NCI-H128 (cell line): ENCODE data around the gene CDC42EP4.
"Not testable (repeated sequence)": the region's sequence is repeated elsewhere in the genome, so short reads cannot be mapped to it uniquely, and the experiment has no call there.

ENCODE experiments used
- DNase-seq: peaks from one replicate; lab custom pipeline; 2025; ENCODE audit not compliant: unreplicated experiment; lab: John Stamatoyannopoulos, UW

CDC42EP4 gene

DNA sequence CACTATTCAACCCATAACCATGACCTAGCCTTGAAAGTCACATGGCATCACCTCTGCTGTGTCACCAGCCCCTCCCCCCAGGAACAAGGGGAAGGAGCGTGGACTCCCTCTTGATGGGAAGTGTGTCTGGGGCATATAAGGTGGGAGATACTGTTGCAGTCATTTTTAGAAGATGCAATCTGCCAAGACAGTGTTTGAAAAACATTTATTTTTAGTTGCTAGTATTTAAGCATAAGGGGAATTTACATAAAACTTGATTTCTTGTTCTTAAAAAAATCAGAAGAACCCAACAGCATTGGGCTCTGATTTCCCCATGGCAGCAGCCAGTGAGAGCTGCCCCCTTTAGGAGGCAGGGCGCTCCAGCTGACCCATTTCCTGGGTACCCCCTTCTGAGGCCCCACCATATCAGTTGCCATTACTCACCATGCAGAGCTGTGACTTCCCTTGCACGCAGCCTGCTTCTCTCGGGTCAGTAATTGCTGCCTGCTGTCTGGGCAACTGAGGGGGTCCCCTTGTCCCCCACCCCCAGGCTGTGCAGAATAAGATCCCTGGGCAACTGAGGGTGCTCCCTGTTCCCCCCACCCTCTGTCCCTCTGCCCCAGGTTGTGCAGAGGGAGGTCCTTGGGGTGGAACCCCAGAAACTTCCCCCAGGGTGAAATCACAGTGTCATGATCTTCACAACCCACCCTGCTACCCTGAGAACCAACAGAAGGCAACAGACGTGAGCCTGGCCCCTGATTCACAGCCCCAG lies 11.8 kb upstream of the CDC42EP4 start:
- no peak for DNase-seq

DNA sequence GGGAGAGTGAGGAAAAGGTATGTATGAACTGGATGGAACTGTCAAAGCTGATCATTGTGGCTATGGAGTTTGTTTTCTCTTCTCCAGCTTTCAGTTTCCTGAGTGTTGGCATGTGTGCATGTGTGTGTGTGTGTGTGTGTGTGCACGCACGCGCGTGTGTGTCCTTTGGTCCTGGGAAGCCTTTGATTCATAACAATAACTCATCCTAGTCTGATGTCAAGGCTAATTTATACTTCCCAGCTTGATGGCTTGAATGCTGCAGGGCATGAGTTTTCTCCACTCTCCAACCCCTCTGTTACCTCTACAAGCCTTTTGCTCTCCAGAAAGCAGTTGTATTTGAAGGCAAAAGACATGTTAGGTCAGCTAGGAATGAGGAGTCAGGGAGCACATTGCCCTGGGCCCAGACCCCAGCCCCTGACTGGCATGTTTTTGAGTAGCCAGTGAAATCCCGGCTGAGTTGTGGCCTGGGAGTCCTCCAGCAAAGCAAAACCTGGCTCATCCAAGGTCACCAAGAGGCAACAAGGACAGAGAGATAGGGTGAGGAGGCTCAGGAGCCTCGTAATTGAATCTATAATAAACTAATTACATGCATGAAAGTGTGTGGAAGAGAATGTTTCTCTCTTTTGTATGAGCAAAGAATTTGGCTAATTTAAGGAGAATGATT lies 8.9 kb upstream of the CDC42EP4 start:
- no peak for DNase-seq

DNA sequence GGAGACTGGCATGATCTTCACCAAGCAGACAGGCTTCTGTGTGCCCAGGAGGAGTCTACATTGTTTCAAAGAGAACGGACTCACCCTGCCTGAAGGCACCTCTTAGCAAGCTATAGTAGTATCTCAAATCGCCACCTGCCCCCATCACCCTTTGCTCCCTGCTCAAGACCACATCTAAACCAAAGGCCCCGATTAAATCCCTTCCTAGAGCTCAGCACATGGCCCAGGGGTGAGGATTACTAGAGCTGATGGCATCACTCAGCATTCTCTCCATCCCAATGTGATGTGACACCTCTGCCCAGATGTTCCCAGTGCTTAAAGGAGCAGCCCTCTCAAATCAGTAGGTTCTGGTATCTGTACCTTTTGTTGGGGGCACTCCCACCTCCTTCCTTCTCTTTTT lies 8.0 kb upstream of the CDC42EP4 start:
- DNase-seq = no peak

DNA sequence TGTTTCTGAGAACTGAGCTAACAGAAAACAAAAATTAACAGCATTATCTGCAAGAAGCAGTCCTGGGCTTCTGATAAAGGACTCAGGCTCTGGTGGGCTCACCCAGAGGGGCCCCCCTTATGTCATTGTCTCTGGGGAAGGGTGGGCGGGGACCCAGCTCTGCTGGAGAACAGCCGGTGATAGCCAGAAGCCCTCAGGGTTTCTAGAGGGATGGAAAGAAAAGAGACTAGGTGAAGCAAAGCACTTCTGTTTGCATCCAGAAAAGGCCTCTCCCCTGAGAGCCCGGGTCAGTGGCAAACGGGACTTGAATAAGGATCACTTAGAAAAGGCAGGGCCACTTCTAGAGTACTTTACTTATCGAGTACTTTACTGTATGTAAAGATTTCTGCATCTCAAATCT lies 7.0 kb upstream of the CDC42EP4 start:
- no peak for DNase-seq

DNA sequence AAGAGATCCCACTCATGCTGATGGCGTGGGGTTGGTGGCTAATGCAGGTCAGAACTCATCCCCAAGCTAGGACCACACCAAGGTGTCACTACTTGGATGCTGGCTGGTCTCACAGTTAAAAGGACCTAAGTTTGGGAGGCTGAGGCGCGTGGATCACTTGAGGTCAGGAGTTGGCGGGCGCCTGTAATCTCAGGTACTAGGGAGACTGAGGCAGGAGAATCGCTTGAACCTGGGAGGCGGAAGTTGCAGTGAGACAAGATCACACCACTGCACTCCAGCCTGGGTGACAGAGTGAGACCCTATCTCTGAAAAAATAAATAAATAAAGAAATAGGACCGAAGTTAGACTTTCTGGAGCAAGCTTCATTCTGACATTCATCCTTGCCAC lies 6.6 kb upstream of the CDC42EP4 start:
- DNase-seq = no peak

DNA sequence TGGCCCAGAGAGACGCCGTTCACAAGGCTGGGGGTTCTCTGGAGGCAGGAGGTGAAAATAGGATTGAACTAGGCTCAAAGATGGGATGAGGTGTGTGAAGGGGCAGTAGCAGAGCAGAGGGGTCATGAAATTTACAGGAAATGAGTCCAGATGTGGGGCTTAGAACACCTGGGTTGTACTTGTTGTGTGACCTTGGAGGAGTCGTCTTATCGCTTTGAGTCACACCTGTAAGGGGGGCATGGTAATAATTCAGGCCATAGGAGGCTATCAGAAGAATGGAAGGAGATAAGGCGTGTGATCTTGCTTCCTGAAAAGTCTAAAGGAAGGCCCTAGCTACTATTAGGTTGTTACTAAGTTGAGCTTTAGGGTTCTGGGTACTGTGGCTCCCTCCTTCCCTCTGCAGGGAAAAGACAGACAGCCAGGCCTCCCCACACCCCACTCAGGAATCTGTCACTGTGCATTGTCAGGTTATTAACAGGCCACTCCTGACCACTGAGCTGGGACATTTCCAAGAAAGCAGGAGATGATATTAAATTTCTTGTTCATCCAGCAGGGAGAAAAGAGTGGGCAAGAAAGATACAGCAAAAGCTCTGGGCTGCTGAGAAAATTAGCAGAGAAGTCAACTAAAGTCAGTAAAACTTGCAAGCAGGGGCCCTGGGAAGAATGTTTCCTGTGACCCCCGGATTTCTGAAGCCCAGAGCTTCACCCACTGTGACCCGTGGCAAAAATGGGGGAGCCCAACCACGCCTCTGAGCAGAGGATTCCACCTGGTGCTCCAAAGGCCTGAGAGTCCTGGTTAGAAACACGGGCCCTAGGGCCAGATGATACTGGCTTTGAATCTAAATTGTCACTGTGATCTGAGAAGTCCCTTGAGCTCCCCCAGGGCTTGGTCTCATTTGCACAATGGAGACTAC lies 6.0 kb upstream of the CDC42EP4 start:
- no peak for DNase-seq

DNA sequence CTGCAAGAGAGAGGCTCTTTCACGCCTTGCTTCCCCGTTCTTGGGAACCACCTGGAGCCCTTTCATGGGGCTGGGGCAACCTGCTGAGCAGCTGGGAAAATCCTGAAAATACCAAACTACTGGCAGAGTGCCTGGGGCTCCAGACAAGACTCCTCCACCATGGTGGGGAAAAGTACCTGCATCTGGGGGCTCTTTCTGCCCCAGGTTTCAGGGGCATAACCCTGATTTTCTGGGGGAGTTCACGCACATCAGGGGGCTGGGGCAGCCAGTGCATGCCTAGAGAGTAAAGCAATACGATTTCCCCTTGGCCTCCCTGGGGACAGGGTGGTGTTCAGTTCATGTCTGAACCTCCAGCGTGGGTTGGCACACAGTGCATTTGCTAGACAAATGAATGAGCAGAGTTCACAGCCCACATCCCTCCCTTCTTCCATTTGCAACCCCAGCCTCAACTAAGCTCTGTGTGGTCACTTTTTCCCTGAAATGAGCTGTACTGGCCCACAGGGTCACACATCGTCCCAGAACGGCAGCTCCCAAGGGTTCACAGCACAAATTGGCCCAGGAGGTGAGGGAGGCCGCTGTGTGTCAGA lies 5.2 kb upstream of the CDC42EP4 start:
- no peak for DNase-seq

DNA sequence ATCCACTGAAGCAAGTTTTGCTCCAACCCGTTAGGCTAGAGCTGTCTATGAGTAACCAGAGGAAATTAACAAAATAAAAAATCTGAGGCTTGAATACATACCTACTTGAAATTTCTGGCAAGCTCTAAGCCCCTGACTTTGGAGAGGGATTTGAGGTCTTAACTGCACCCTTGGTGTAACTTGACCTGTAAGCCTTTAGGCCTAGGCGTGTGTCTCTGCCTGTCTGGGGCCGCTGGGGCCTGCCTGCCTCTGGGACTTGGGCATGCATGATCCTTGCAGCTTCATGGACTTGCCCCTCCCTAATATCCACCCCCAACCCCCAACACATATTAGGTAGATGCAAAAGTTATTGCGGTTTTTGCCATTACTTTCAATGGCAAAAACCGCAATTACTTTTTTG lies 3.7 kb upstream of the CDC42EP4 start:
- no peak for DNase-seq

DNA sequence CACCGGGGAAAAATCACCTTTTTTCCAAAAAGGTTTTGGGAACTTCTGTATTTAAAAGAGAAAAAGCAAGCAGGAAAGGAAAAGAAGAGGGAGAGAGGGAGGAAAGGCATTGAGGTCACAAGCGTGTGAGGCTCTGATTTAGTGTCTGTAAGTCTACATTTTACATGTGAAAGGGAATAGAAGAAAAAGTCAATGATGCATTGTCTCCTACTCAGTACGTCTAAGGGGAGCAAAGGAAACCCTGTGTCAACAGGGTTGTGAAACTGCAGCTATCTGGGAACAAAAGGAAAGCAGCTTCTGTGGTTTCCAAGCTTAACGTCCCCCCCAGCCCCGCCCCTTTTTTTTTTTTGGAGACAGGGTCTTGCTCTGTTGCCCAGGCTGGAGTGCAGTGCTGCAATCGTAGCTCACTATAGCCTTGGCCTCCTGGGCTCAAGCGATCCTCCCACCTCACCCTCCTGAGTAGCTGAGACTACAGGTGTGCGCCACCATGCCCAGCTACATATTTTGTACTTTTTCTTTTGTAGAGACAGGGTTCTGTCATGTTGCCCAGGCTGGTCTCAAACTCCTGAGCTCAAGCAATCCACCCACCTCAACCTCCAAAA lies 1.8 kb upstream of the CDC42EP4 start:
- no peak for DNase-seq

DNA sequence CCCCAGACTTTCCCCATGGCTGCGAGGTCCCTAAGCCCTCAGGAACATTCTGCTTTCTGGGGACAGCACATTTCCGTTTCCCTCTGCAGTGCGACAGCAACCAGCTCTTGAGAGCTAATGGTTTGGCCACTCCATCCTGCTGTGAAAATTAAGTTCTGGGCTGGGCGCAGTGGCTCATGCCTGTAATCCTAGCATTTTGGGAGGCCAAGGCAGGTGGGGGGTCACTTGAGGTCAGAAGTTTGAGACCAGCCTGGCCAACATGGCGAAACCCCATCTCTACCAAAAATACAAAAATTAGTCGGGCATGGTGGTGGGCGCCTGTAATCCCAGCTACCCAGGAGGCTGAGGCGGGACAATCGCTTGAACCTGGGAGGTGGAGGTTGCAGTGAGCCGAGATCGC lies 1.1 kb upstream of the CDC42EP4 start:
- not testable (repeated sequence) for DNase-seq

DNA sequence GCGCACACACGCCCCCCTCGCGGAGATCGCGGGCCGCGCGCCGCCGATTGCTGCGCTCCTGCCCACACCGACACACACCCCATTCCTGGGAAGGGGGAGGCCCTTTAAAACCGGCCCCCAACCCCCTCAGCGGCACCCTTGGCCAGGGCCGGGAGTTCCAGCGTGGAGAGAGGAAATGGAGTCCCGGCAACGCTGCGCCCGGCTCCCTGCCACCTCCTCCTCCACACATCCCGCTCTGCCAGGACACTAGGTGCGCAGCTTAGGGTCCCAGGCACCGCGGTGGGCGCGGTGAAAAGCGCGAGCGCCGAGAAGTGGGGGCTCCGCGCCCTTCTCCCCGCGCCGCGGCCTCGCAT lies 397 bp downstream of the CDC42EP4 start:
- no peak for DNase-seq

DNA sequence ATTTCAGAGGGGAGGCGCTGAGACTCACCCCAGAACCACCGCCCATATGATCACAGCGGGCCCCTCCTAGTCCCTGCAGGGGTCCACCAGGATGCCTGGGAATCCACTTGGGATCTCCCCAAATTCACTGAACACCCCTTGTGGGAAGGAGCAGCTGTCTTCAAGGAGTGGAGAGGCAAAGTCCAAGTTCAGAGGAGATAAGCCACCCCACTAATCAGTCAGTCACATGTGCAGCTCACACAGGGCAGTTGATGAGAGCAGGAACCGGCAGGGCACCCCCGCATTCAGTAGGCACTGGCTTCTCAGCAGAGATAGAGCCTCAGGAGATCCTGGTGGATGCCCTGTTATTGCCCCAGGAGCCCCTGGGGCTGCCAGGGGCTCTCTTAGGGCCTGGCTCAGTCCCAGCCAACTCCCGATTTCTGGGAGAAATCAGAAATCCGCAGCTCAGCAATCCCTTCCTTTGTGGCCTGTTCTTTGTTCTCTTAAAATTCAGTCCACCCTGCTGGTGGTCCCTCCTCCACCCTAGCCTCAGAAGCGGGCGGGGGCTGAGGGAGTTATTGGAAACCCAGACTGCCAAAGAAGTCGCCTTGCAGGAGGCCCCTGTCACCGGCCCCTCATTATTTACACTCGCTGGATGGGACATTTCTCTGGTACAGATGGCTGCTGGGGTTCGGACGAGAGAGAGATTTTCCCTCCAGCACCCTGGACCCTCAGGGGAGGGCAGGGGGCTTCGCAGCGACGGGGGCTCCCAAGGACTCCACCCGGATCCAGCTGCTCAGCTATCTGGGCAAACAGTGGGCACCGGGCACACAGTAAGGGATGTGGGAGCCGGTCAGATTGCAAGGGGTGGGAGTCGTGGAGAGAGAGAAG lies 1.8 kb downstream of the CDC42EP4 start:
- no peak for DNase-seq

DNA sequence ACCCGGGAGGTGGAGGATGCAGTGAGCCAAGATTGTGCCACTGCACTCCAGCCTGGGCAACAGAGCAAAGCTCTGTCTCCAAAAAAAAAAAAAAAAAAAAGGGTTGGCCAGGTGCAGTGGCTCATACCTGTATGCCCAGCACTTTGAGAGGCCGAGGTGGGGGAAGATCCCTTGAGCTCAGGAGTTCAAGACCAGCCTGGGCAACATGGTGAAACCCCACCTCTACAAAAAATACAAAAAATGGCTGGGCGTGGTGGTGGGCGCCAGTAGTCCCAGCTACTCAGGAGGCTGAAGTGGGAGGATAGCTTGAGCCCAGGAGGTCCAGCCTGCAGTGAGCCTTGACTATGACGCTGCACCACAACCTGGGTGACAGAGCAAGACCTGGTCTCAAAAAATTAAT lies 2.8 kb downstream of the CDC42EP4 start:
- not testable (repeated sequence) for DNase-seq

DNA sequence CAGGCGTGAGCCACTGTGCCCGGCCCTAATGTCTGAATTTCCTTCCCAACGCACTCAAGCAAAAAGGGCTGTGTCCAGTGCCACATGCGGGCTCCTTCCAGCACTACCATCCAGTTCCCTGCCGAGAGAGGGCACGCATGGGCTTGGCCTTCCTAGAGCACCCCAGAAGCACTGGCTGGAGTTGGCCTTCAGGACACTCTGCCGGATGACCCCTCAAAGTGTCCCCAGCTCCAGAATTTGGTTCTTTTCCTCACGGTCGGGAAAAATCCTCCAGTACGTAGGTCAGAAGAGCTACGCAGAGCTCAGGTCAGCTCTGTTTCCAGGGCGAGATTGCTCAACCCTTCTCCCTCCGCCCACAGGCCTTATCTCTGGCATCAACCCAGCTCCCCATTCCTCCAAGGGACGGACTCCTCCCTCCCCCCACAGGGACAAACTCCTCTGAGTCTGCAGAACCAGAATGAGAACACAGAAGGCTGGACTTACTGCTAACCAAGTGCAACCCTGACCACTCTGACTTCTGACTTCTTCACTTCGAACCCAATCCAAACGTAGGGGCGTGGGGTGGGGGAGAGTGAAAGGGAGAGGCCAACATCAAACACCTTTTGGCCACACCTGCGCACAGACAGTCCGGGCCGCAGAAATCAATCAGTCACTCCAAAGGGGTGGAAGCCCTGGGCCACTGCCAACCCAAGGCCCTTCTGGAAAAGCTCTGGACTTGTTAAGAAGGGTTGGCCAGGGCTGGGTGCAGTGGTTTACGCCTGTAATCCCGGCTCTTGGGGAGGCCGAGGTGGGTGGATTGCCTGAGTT lies 3.6 kb downstream of the CDC42EP4 start:
- DNase-seq = no peak

DNA sequence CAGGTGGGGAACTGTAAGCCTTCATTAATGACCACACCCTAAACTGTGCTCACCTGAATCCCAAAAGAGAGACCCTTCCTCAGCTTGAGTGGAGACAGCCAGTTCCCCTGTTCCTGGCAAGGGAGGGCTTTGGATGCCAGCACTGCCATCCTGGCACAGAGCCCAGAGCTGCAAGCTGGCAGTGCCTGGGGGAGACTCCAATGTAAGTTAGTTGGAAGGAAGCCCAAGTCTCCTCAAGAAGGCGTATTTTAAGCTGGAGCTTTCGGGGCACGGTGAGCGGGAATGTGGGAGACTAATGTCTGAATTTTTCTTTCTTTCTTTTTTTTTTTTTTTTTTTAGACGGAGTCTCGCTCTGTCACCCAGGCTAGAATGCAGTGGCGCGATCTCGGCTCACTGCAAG lies 4.7 kb downstream of the CDC42EP4 start:
- DNase-seq = no peak

DNA sequence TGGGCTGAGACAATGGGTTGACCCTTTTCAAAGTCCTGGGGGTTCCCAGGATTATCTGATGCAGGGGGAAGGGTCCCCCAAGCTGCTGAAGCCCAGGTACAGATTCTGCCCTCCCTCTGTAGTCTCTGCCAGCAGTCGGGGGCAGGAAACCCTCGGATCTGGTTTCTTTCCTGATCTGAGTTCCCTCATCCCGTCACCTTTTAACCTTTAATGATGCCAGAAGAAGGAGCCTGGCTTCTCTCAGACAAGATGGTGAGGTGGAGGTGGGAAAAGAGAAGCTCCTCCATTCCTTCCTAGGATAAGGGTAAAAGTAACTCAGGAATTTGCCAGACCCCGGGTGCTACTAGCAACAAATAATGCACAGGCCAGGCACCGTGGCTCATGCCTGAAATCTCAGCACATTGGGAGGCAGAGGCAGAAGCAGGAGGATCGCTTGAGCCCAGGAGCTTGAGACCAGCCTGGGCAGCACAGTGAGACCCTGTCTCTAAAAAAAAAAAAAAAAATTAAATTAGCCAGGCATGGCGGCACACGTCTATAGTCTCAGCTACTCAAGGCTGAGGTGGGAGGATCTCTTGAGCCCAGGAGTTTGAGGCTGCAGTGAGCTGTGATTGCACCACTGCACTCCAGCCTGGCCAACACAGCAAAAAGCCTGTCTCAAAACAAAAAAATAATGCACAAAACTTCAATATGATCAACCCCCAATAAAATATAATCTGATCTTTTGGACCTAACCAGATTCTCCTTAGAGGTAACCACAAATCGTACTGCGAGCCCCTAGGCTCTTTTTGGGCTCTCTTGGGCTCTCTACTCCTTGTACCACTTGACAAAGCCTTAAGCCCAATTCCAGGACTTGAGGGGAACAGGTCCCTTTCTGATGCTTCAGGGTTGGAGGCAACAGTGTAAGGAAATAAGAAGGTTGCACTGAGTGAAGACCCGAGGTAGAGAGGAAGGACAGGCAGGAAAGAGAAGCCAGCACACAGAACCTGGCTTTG lies 5.7 kb downstream of the CDC42EP4 start:
- DNase-seq = no peak

DNA sequence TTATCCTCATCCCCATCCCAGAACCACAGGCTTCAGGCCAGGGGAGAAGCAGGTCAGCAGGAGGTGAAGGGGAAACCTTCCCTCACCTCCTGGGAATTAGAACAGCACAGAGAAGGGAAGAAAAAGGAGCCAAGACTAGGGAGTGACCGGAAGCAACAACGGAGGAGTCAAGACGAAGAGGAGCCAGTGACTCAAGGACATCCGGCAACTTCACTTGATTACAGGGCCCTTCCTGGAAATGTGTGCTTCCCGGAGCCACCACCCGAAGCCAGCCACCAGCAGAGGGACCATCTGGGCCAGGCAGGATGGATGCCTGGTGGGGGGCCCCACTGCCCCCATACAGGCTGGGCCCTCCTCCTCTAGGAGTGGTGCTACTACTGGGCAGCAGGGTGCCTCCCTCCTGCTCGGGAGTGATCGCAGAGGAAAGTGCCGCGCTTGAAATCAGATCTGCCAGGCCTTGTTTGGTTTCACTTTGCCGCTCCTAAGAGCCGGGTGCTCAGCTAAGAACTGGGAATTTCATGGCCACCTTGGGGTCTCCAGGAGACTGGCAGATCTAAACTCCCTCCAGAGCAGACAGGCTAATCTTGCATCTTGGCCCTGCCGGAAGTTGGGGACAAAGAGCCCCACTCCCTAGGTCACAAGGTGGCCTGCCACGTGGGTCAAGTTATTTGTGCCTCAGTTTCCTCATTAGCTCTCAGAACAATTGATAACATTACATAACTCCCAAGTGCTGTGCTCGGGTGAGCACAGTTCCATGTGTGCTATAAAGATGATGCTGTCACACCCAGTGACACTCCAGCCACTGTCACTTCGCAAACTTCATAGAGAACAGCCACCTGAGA lies 6.6 kb downstream of the CDC42EP4 start:
- peak; percentile 15 for DNase-seq
